Hepatocyte (in vitro differentiated cells): ENCODE results near the gene STX1A.

Experiments used
- EZH2 ChIP-seq: fragments of 200-600 bp; sonication (generic); IDR thresholded peaks from 2 replicates; pipeline ENCODE4 v1.6.1; 2016; ENCODE audit warnings: antibody characterized with exemption, mild to moderate bottlenecking, borderline replicate concordance
- EZH2phosphoT487 ChIP-seq: fragments of 200-600 bp; sonication (generic); IDR thresholded peaks from one replicate; pipeline ENCODE4 v1.6.1; 2018; ENCODE audit warnings: antibody characterized with exemption, mild to moderate bottlenecking, low read depth, moderate library complexity; ENCODE audit not compliant: unreplicated experiment, severe bottlenecking
- TF ChIP-seq, protein P1 (sequence below): fragments of 200-600 bp; sonication (generic); IDR thresholded peaks from 2 replicates; pipeline ENCODE4 v1.5.1; 2016; ENCODE audit warnings: antibody characterized with exemption, mild to moderate bottlenecking; ENCODE audit not compliant: poor library complexity

DNA sequence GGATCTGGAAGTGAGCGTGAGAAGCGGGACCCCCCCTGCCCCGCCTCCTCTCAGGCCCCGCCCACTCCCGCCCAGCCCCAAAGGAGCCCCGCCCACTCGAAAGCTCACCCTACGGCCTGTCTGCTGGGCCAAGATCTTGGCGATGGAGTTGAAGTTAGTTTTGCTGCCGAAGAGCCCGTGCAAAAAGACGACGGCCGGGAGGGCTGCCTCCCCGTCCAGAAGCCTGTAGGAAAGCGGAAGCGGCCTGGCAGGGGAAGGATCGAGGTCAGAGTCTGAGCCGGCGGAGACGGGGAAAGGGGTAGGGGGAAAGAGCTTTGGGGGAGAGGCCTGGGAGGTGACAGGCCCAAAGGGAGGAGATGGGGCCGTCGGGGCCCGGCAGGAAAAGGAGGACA, 18.7 kb upstream of the STX1A start:
- TF ChIP-seq, protein P1, sequence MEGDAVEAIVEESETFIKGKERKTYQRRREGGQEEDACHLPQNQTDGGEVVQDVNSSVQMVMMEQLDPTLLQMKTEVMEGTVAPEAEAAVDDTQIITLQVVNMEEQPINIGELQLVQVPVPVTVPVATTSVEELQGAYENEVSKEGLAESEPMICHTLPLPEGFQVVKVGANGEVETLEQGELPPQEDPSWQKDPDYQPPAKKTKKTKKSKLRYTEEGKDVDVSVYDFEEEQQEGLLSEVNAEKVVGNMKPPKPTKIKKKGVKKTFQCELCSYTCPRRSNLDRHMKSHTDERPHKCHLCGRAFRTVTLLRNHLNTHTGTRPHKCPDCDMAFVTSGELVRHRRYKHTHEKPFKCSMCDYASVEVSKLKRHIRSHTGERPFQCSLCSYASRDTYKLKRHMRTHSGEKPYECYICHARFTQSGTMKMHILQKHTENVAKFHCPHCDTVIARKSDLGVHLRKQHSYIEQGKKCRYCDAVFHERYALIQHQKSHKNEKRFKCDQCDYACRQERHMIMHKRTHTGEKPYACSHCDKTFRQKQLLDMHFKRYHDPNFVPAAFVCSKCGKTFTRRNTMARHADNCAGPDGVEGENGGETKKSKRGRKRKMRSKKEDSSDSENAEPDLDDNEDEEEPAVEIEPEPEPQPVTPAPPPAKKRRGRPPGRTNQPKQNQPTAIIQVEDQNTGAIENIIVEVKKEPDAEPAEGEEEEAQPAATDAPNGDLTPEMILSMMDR, result no peak
- TF ChIP-seq EZH2 (no peak), EZH2phosphoT487 (no peak)
